ENCODE measurements around the gene CIDEB.

DNA sequence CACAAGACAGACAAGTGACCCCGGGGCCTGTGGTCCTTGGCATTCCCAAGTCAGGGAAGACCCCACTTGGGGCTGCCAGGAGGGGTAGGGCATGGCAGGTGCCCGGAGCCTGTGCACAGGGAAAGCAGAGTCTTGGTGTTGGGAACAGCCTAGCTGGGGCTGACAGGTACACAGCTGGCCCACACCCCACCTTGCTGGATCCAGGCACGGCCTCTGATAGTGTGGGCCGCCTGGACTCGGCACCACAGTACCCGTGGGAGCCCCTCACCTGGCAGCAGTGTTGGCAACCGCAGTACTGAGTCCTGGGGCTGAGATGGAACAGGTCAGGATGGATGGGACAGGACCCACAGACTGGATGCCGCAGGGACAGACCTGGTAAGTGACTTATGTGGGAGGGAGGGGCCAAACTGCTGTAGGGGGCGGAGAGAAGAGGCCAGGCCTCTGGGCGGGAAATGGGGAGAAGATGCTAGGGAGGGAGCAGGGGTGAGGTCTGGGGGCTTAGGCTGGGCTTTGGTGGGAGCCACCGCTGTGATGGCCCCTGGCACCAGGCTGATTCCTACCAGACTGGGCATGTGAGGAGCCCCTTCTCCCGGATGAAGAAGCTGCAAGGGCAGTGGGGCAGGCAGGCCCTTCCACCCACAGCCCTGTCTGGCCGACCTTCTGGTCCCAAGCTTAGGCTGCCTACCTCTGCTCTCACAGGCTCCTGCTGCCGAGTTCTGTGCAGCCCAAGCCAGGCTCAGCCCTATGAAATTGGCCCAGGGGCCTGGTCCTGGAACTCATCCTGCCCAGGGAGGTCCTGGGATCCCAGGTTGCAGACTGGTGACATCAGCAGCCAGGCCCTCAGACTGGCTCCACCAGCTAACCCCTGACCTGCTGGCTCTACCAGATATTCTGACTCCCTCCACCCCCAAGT, 44.7 kb downstream of the CIDEB start, which contains the start of gene TGM1:
- TF ChIP-seq POLR2A (IDR thresholded peaks at IDR 0.05; ENCODE audit: low read depth, low read length) (no peak), POLR2AphosphoS5 (IDR thresholded peaks at IDR 0.05; ENCODE audit: low read depth, low read length) (no peak)
